IMR-90 (cell line): ENCODE results near the gene ULBP1. TPM values are rescaled to one million over a fixed set of nuclear protein-coding genes. Genes with fewer than 3 reads are reported as not detected.
A peak's percentile ranks its signal among the peaks of the same experiment; 100 is the strongest.
"Not testable (repeated sequence)": the region's sequence is repeated elsewhere in the genome, so short reads cannot be mapped to it uniquely, and the experiment has no call there.

Experiments used
- ATAC-seq: fragments of 200-7000 bp; cut with Tn5 transposase; 2 replicates; pipeline ENCODE4 v1.9.1; 2020; ENCODE audit warnings: low read depth, mild to moderate bottlenecking, moderate library complexity
- BruUV-seq: library from RNA; stranded (reverse); fragments of 400-500 nt; replicated peaks from 2 replicates; lab custom pipeline; 2021; lab: Mats Ljungman, UMichigan
- CTCF ChIA-PET: fragments of 300-600 bp; formaldehyde crosslinking; extraction: SDS; loops from one replicate; lab custom pipeline; 2021; ENCODE audit warnings: antibody characterized with exemption; lab: Yijun Ruan, JAX
- POLR2A ChIA-PET: fragments of 300-600 bp; sonication (Branson Sonifier 250); formaldehyde crosslinking; loops from one replicate; lab custom pipeline; 2022; ENCODE audit warnings: antibody characterized with exemption; ENCODE audit not compliant: unreplicated experiment; lab: Charles Lee
- DNase-seq: peaks from one replicate; pipeline ENCODE4 v3.0.0; 2013
- H2AFZ ChIP-seq: replicated peaks from 2 replicates; pipeline ENCODE3; 2013; ENCODE audit warnings: low read length, mild to moderate bottlenecking; ENCODE audit not compliant: poor library complexity
- H2AK5ac ChIP-seq: 2 replicates; pipeline ENCODE4 v1.6.1; 2013; ENCODE audit warnings: low read depth, low read length, inconsistent platforms
- H2AK9ac ChIP-seq: replicated peaks from 2 replicates; pipeline ENCODE3; 2013; ENCODE audit warnings: mild to moderate bottlenecking, low read depth, low read length, moderate library complexity; ENCODE audit not compliant: poor library complexity
- H2BK120ac ChIP-seq: 2 replicates; pipeline ENCODE4 v1.6.1; 2013; ENCODE audit warnings: low read depth, low read length, inconsistent platforms
- H2BK15ac ChIP-seq: 3 replicates; pipeline ENCODE4 v1.6.1; 2013; ENCODE audit warnings: low read depth, low read length, inconsistent platforms
- H2BK20ac ChIP-seq: 2 replicates; pipeline ENCODE4 v1.6.1; 2013; ENCODE audit warnings: low read depth, mild to moderate bottlenecking, inconsistent platforms, low read length, moderate library complexity
- H2BK5ac ChIP-seq: 2 replicates; pipeline ENCODE4 v1.6.1; 2013; ENCODE audit warnings: mild to moderate bottlenecking, low read depth, low read length, inconsistent platforms; ENCODE audit not compliant: poor library complexity, severe bottlenecking
- H3K14ac ChIP-seq: replicated peaks from 2 replicates; pipeline ENCODE4 v1.6.1; 2013; ENCODE audit warnings: low read depth, low read length, inconsistent platforms
- H3K18ac ChIP-seq: 2 replicates; pipeline ENCODE4 v1.6.1; 2013; ENCODE audit warnings: low read depth, low read length, control low read depth
- H3K23ac ChIP-seq: 2 replicates; pipeline ENCODE4 v1.6.1; 2013; ENCODE audit warnings: low read depth, low read length, inconsistent platforms
- H3K27ac ChIP-seq: 2 replicates; pipeline ENCODE4 v1.5.1; 2013; ENCODE audit warnings: mild to moderate bottlenecking, control low read depth, low read length; ENCODE audit not compliant: insufficient read depth
- H3K27me3 ChIP-seq: 2 replicates; pipeline ENCODE4 v1.6.1; 2013; ENCODE audit warnings: low read length; ENCODE audit not compliant: control insufficient read depth, insufficient read depth
- H3K36me3 ChIP-seq: 2 replicates; pipeline ENCODE4 v1.6.1; 2013; ENCODE audit warnings: low read length, mixed read lengths; ENCODE audit not compliant: control insufficient read depth, insufficient read depth
- H3K4ac ChIP-seq: 2 replicates; pipeline ENCODE4 v1.6.1; 2013; ENCODE audit warnings: low read depth, low read length, inconsistent platforms
- H3K4me1 ChIP-seq: 2 replicates; pipeline ENCODE4 v1.6.1; 2013; ENCODE audit warnings: low read length, mixed read lengths; ENCODE audit not compliant: control insufficient read depth, insufficient read depth
- H3K4me2 ChIP-seq: 2 replicates; pipeline ENCODE4 v1.6.1; 2013; ENCODE audit warnings: low read depth, mild to moderate bottlenecking, control low read depth, low read length, moderate library complexity
- H3K4me3 ChIP-seq: 2 replicates; pipeline ENCODE4 v1.5.1; 2013; ENCODE audit warnings: low read depth, mild to moderate bottlenecking, control low read depth, low read length, moderate library complexity; ENCODE audit not compliant: insufficient read depth
- H3K56ac ChIP-seq: 2 replicates; pipeline ENCODE4 v1.6.1; 2013; ENCODE audit warnings: low read length, inconsistent platforms; ENCODE audit not compliant: insufficient read depth; ENCODE audit errors: extremely low read depth
- H3K79me1 ChIP-seq, 2 experiments: 2 replicates each; pipeline ENCODE4 v1.6.1; 2013; ENCODE audit warnings: low read length in 2 of 2, inconsistent platforms in 1 of 2, low read depth in 1 of 2
- H3K9ac ChIP-seq: 2 replicates; pipeline ENCODE4 v1.6.1; 2013; ENCODE audit warnings: low read depth, low read length, control low read depth
- H3K9me1 ChIP-seq: 2 replicates; pipeline ENCODE4 v1.6.1; 2013; ENCODE audit warnings: low read length, inconsistent platforms; ENCODE audit not compliant: insufficient read depth
- H3K9me3 ChIP-seq: 2 replicates; pipeline ENCODE4 v1.6.1; 2013; ENCODE audit warnings: low read length; ENCODE audit not compliant: control insufficient read depth, insufficient read depth
- H4K20me1 ChIP-seq: 2 replicates; pipeline ENCODE4 v1.6.1; 2013; ENCODE audit warnings: low read length, inconsistent platforms; ENCODE audit not compliant: insufficient read depth
- H4K5ac ChIP-seq: 2 replicates; pipeline ENCODE4 v1.6.1; 2013; ENCODE audit warnings: mild to moderate bottlenecking, low read depth, low read length, control low read depth
- H4K8ac ChIP-seq, 2 experiments: 2 replicates each; pipeline ENCODE4 v1.6.1; 2013; ENCODE audit warnings: low read depth in 2 of 2, low read length in 2 of 2, control low read depth in 1 of 2, inconsistent platforms in 1 of 2
- H4K91ac ChIP-seq: 2 replicates; pipeline ENCODE4 v1.6.1; 2013; ENCODE audit warnings: low read depth, low read length, inconsistent platforms; ENCODE audit not compliant: insufficient read depth
- POLR2A ChIP-seq: IDR thresholded peaks from 2 replicates; pipeline ENCODE4 v1.6.1; 2012; ENCODE audit warnings: mild to moderate bottlenecking, low read depth, low read length
- WGBS, 2 experiments: methylation state at CpG; one replicate each; pipeline versions ENCODE4 v1.1.5 to v1.1.7; 2013; ENCODE audit warnings: missing lambda C conversion rate in 2 of 2; ENCODE audit not compliant: insufficient read length in 1 of 2; ENCODE audit errors: extremely low coverage in 2 of 2; 5-methylcytosine and 5-hydroxymethylcytosine counted together
- dilution Hi-C: fragments of 300-500 bp; cut with HindIII; formaldehyde crosslinking; loops from one replicate; pipeline ENCODE4 v1.14.3; 2018; ENCODE audit warnings: low sequenced_read_pairs; ENCODE audit not compliant: unreplicated experiment
- in situ Hi-C: fragments of 300-500 bp; cut with MboI; formaldehyde crosslinking; loops from 3 replicates; pipeline ENCODE4 v1.14.3; 2019; ENCODE audit warnings: low sequenced_read_pairs, inconsistent platforms, mixed read lengths
- intact Hi-C: fragments of 100-400 bp; cut with micrococcal nuclease; formaldehyde crosslinking; loops from 2 replicates; pipeline ENCODE4 v1.10.0; 2022
- polyA plus RNA-seq, 3 experiments: library from polyadenylated mRNA; depleted of rRNA; stranded (reverse); fragments of >200 nt; gene quantifications; 2 replicates each; pipeline ENCODE4 v1.2.3, GENCODE V29; 2012; ENCODE audit warnings: low replicate concordance in 1 of 3
- total RNA-seq: library from RNA; depleted of rRNA; stranded (reverse); fragments of >200 nt; gene quantifications from 2 replicates; pipeline ENCODE4 v1.2.3, GENCODE V29; 2012
- TF ChIP-seq, protein P1 (sequence below): conservative IDR thresholded peaks from 2 replicates; pipeline ENCODE4 v1.5.1; 2012; ENCODE audit warnings: mild to moderate bottlenecking, low read depth, low read length, improper control_type of control experiment

Gene ULBP1
- total and polyA plus RNA-seq, 2 of the 4 experiments (the other 2 are of a cell fraction): 0.18 to 0.87 TPM

DNA sequence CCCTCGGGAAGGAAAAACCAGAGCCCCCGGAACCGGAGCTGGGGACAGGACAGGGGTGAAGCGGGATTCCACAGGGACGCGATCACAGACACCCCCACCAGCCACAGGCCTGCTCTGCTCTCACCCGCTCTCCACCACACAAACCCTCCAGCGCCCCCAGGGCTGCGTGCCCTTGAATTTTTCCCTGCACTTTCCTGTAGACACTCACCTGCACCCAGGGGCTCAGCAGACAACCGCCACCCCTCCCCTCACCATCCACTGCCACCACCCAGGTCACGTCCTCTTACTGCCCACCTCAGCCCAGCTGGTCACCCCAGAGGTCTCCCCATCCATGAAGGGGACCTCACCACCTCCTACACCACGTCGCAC, 21.3 kb upstream of the ULBP1 start:
- intact Hi-C loops: no loop called here
- no peak for DNase-seq
- TF ChIP-seq POLR2A: no peak
- TF ChIP-seq, protein P1, sequence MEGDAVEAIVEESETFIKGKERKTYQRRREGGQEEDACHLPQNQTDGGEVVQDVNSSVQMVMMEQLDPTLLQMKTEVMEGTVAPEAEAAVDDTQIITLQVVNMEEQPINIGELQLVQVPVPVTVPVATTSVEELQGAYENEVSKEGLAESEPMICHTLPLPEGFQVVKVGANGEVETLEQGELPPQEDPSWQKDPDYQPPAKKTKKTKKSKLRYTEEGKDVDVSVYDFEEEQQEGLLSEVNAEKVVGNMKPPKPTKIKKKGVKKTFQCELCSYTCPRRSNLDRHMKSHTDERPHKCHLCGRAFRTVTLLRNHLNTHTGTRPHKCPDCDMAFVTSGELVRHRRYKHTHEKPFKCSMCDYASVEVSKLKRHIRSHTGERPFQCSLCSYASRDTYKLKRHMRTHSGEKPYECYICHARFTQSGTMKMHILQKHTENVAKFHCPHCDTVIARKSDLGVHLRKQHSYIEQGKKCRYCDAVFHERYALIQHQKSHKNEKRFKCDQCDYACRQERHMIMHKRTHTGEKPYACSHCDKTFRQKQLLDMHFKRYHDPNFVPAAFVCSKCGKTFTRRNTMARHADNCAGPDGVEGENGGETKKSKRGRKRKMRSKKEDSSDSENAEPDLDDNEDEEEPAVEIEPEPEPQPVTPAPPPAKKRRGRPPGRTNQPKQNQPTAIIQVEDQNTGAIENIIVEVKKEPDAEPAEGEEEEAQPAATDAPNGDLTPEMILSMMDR: no peak

DNA sequence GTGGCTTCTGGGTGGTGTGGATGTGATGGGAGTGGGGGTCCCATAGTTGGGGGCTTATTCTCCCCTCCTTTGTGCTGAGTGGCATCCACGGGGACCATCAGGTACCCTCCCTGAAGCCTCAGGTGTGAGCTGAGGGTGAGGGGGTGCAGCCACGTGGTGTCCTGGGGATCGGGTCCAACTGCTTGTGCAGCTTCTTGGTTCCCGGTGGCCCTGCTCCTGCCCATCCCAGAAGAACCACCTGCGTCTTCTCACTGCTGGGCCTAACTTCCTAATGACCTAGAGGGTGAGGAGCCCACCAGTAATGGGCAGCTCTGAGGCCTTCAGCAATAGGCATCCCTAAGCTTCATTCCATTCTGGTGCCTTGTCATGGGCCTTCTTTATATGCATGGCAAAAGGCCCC, 20.4 kb upstream of the ULBP1 start:
- H3K4me2 ChIP-seq, H3K4me1 ChIP-seq, H3K56ac ChIP-seq, H3K79me1 ChIP-seq, H2BK5ac ChIP-seq, H3K27ac ChIP-seq, H2AK5ac ChIP-seq, ATAC-seq, intact Hi-C loops, BruUV-seq, H3K23ac ChIP-seq, H3K4me3 ChIP-seq, H4K91ac ChIP-seq, H3K14ac ChIP-seq, H3K4ac ChIP-seq, DNase-seq, POLR2A ChIA-PET, H2BK120ac ChIP-seq, H3K9ac ChIP-seq, H2BK15ac ChIP-seq, H2AFZ ChIP-seq, dilution Hi-C loops, H4K5ac ChIP-seq, H4K8ac ChIP-seq, H2BK20ac ChIP-seq, CTCF ChIA-PET, H3K9me1 ChIP-seq, H3K18ac ChIP-seq, H3K36me3 ChIP-seq, H4K20me1 ChIP-seq, H3K9me3 ChIP-seq, H2AK9ac ChIP-seq: not testable (repeated sequence)
- in situ Hi-C loops: loop anchor here (25.0 kb wide), 1 partner anchor 394 kb away; no protein-coding TSS in a partner anchor
- no CpG with 5 or more reads among the region's 5 CpGs for WGBS, 2 experiments
- peaks cover 26% of the 10 kb centered on the region for H3K27me3 ChIP-seq

More for the DNA sequence above, 21.3 kb upstream of the ULBP1 start:
- Histone ChIP-seq H2BK20ac (no peak overlapping the region), H2BK120ac (no peak overlapping the region), H3K4me2 (peak overlapping the region; percentile 57; the same call in 1 of the 2 replicates), H3K56ac (no peak overlapping the region), H4K8ac (no peak overlapping the region; a peak in 1 of 4 replicates), H3K9me3 (no peaks in the 10 kb centered on the region), H2BK15ac (no peak overlapping the region), H2AFZ (peak overlapping the region; percentile 98), H3K9ac (peak overlapping the region; percentile 36; the same call in 1 of the 2 replicates), H3K27me3 (peaks cover 31% of the 10 kb centered on the region), H2AK9ac (peak overlapping the region; percentile 23), H3K36me3 (no peaks in the 10 kb centered on the region), H3K4me3 (peak overlapping the region; percentile 60), H3K23ac (peak overlapping the region; percentile 24; the same call in 1 of the 2 replicates), H3K4ac (no peak overlapping the region), H3K9me1 (no peaks in the 10 kb centered on the region), H4K20me1 (no peaks in the 10 kb centered on the region), H4K91ac (no peak overlapping the region), H2BK5ac (no peak overlapping the region), H3K79me1 (peaks cover 0 to 2% of the 10 kb centered on the region in 2 experiments; a peak in 1 of 4 replicates), H4K5ac (no peak overlapping the region), H3K27ac (no peak overlapping the region; the same call in 1 of the 2 replicates), H3K4me1 (peaks cover 4% of the 10 kb centered on the region; the same call in 1 of the 2 replicates), H3K18ac (no peak overlapping the region), H3K14ac (no peak overlapping the region), H2AK5ac (no peak overlapping the region)
- CTCF ChIA-PET: no interaction called here
- in situ Hi-C loops (loop anchor here (25.0 kb wide), 1 partner anchor 395 kb away; no protein-coding TSS in a partner anchor), dilution Hi-C loops (no loop called here)
- no TSS peak for BruUV-seq
- ATAC-seq: no peak; the same call in 1 of the 2 replicates
- WGBS, 2 experiments: 0% methylated on average over 1 of the region's 13 CpGs; no CpG with 5 or more reads in 1 of the 2 experiments
- POLR2A ChIA-PET: no interaction called here
